Keratinocyte (primary cell): ENCODE data around the gene ACTG1. TPM values are rescaled to one million over a fixed set of nuclear protein-coding genes. Genes with fewer than 3 reads are reported as not detected.

ENCODE experiments used
- DNase-seq: peaks from one replicate; pipeline ENCODE4 v3.0.0-alpha.2; 2011; ENCODE audit warnings: low read depth, missing footprints, low spot score
- FAIRE-seq: peaks from 2 replicates; lab custom pipeline; 2011; peaks lifted over from hg19 to GRCh38; lab: Jason Lieb, UNC
- H2AFZ ChIP-seq: 2 replicates; pipeline ENCODE4 v1.6.0; 2012; ENCODE audit warnings: low read length, control low read depth, inconsistent platforms; ENCODE audit not compliant: control insufficient read depth
- H3K27ac ChIP-seq: 2 replicates; pipeline ENCODE4 v1.5.1; 2011; ENCODE audit warnings: low read length; ENCODE audit not compliant: control insufficient read depth, insufficient read depth
- H3K27me3 ChIP-seq: 3 replicates; pipeline ENCODE4 v1.6.0; 2011; ENCODE audit warnings: low read length; ENCODE audit not compliant: control insufficient read depth, insufficient read depth; ENCODE audit errors: extremely low read depth
- H3K36me3 ChIP-seq, 2 experiments: 2 replicates in 1 of 2; 3 replicates in 1 of 2; pipeline ENCODE4 v1.5.1; 2011; ENCODE audit warnings: low read length in 2 of 2, mild to moderate bottlenecking in 1 of 2; ENCODE audit not compliant: control insufficient read depth in 2 of 2, insufficient read depth in 2 of 2; ENCODE audit errors: extremely low read depth in 1 of 2
- H3K4me1 ChIP-seq: 3 replicates; pipeline ENCODE4 v1.5.1; 2011; ENCODE audit warnings: low read length; ENCODE audit not compliant: control insufficient read depth, insufficient read depth; ENCODE audit errors: extremely low read depth
- H3K4me2 ChIP-seq: 3 replicates; pipeline ENCODE4 v1.6.0; 2011; ENCODE audit warnings: low read depth, low read length; ENCODE audit not compliant: control insufficient read depth, insufficient read depth; ENCODE audit errors: extremely low read depth
- H3K4me3 ChIP-seq, 3 experiments: fragments of 200-600 bp in 1 of 3; sonication (generic) in 1 of 3; 2 replicates in 2 of 3; 3 replicates in 1 of 3; pipeline ENCODE4 v1.5.1; 2011 to 2016; ENCODE audit warnings: low read length in 3 of 3, mild to moderate bottlenecking in 3 of 3, control low read depth in 2 of 3, inconsistent platforms in 1 of 3, low read depth in 1 of 3, mixed read lengths in 1 of 3, mixed run types in 1 of 3, moderate library complexity in 1 of 3; ENCODE audit not compliant: control insufficient read depth in 2 of 3, insufficient read depth in 2 of 3; ENCODE audit errors: extremely low read depth in 1 of 3
- H3K79me2 ChIP-seq: 2 replicates; pipeline ENCODE4 v1.6.0; 2012; ENCODE audit warnings: low read length; ENCODE audit not compliant: control insufficient read depth, insufficient read depth
- H3K9ac ChIP-seq: 3 replicates; pipeline ENCODE4 v1.6.0; 2011; ENCODE audit warnings: low read length; ENCODE audit not compliant: control insufficient read depth, insufficient read depth; ENCODE audit errors: extremely low read depth
- H3K9me1 ChIP-seq: 3 replicates; pipeline ENCODE4 v1.6.0; 2011; ENCODE audit warnings: low read length; ENCODE audit not compliant: control insufficient read depth, insufficient read depth; ENCODE audit errors: extremely low read depth
- H3K9me3 ChIP-seq: 2 replicates; pipeline ENCODE4 v1.5.1; 2012; ENCODE audit warnings: low read depth, low read length; ENCODE audit not compliant: control insufficient read depth
- H4K20me1 ChIP-seq: 3 replicates; pipeline ENCODE4 v1.6.0; 2011; ENCODE audit warnings: low read length; ENCODE audit not compliant: control insufficient read depth, insufficient read depth; ENCODE audit errors: extremely low read depth
- EZH2 ChIP-seq: IDR thresholded peaks from one replicate; pipeline ENCODE4 v1.6.1; 2012; ENCODE audit warnings: inconsistent platforms, mild to moderate bottlenecking, low read length, moderate library complexity
- dilution Hi-C: fragments of 300-500 bp; cut with MboI; formaldehyde crosslinking; loops from one replicate; pipeline ENCODE4 v1.7.0; 2020; ENCODE audit warnings: low sequenced_read_pairs; ENCODE audit not compliant: extremely low pct_ligation_motif_present
- polyA minus RNA-seq, 3 experiments: library from RNA; depleted of rRNA, polyadenylated mRNA; stranded (reverse); fragments of >200 nt; gene quantifications; 1 replicate in 1 of 3; 2 replicates in 1 of 3; 3 replicates in 1 of 3; pipeline ENCODE4 v1.2.3, GENCODE V29; 2011
- polyA plus RNA-seq, 5 experiments: library from polyadenylated mRNA; depleted of rRNA in 3 of 5; stranded (reverse) in 3 of 5; stranded (forward) in 1 of 5; unstranded in 1 of 5; fragments of >200 nt; gene quantifications; 1 replicate in 1 of 5; 2 replicates in 3 of 5; 3 replicates in 1 of 5; pipeline versions ENCODE4 v1.2.1 to v1.2.3, GENCODE V29; 2011 to 2012; ENCODE audit warnings: missing spikeins in 2 of 5, low read depth in 1 of 5, low replicate concordance in 1 of 5
- TF ChIP-seq, protein P1 (sequence below), 3 experiments: IDR thresholded peaks in 1 of 3; conservative IDR thresholded peaks in 1 of 3; optimal IDR thresholded peaks in 1 of 3; 2 replicates in 2 of 3; 3 replicates in 1 of 3; pipeline versions ENCODE3 to v1.5.1; 2011; ENCODE audit warnings: low read length in 3 of 3, mild to moderate bottlenecking in 3 of 3, moderate library complexity in 2 of 3, control low read depth in 1 of 3, inconsistent platforms in 1 of 3; ENCODE audit not compliant: insufficient read depth in 2 of 3; ENCODE audit errors: extremely low read depth in 1 of 3

ACTG1 gene
- 1,003 to 6,215 TPM (median 1,867 TPM) in 3 replicates for polyA plus RNA-seq
- polyA plus RNA-seq (2011; ENCODE audit: low read depth): 5,158 TPM
- polyA plus RNA-seq (2011; cell fraction: cytosol; rRNA removed): 3,252 and 7,102 TPM in 2 replicates
- 2,825 and 3,350 TPM in 2 replicates for polyA plus RNA-seq (2011; cell fraction: nucleus; rRNA removed)
- polyA plus RNA-seq (2012; ENCODE audit: low replicate concordance): 3,253 and 4,565 TPM in 2 replicates
- 1,155 to 10,422 TPM (median 1,781 TPM) in 3 replicates for polyA minus RNA-seq
- polyA minus RNA-seq (2011; cell fraction: cytosol; rRNA and poly(A)+ RNA removed): 2,831 TPM
- 951 and 1,249 TPM in 2 replicates for polyA minus RNA-seq (2011; cell fraction: nucleus; rRNA and poly(A)+ RNA removed)

GRCh38 chr17:81512562-81513371 lies at the start of gene ACTG1:
Gene ACTG1 (minus strand): TSS chr17:81512799. CDS start chr17:81512354, 445 bp downstream.
- DNase-seq (no peak), FAIRE-seq (no peak)
- TF ChIP-seq EZH2: no peak
- TF ChIP-seq, protein P1, sequence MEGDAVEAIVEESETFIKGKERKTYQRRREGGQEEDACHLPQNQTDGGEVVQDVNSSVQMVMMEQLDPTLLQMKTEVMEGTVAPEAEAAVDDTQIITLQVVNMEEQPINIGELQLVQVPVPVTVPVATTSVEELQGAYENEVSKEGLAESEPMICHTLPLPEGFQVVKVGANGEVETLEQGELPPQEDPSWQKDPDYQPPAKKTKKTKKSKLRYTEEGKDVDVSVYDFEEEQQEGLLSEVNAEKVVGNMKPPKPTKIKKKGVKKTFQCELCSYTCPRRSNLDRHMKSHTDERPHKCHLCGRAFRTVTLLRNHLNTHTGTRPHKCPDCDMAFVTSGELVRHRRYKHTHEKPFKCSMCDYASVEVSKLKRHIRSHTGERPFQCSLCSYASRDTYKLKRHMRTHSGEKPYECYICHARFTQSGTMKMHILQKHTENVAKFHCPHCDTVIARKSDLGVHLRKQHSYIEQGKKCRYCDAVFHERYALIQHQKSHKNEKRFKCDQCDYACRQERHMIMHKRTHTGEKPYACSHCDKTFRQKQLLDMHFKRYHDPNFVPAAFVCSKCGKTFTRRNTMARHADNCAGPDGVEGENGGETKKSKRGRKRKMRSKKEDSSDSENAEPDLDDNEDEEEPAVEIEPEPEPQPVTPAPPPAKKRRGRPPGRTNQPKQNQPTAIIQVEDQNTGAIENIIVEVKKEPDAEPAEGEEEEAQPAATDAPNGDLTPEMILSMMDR (optimal IDR thresholded peaks at IDR 0.05 in 1 of 3, IDR thresholded peaks at IDR 0.05 in 1 of 3, conservative IDR thresholded peaks at IDR 0.05 in 1 of 3; ENCODE audit: extremely low read depth in 1 of 3, insufficient read depth in 2 of 3, low read length in 3 of 3): no peak
- dilution Hi-C loops: no loop called here
- peak within 1 kb of the TSS; percentile 79 for H3K9ac ChIP-seq
- H2AFZ ChIP-seq: no peak within 1 kb of the TSS
- peaks cover 2% of the 10 kb centered on the region for H3K9me3 ChIP-seq
- H3K27me3 ChIP-seq: no peaks in the 10 kb centered on the region
- H3K79me2 ChIP-seq: peaks cover 26% of the 10 kb centered on the region
- peak within 1 kb of the TSS; percentile 73 for H3K27ac ChIP-seq
- H3K4me2 ChIP-seq: peak within 1 kb of the TSS; percentile 87
- no peaks in the 10 kb centered on the region for H3K9me1 ChIP-seq
- H3K36me3 ChIP-seq: peaks cover 20 to 29% of the 10 kb centered on the region in 2 experiments
- H3K4me3 ChIP-seq: peak within 1 kb of the TSS; percentile 80 to 98 (median 97)
- peaks cover 37% of the 10 kb centered on the region for H4K20me1 ChIP-seq
- peaks cover 8% of the 10 kb centered on the region for H3K4me1 ChIP-seq

DNA sequence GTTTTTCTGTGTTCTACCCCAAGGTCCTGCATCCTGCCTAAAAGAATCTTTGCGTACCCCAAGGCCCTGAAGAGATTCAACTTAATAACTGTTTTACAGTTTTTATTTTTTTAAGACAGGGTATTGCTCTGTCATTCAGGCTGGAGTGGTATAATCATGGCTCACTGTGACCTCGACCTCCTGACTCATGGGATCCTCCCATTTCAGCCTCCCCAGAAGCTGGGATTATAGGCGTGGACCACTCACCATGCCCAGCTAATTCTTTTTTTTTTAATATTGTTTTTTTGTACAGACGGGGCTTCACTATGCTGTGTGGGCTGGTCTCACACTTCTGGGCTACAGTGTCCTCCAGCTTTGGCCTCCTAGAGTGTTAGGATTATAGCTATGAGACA lies 48.9 kb upstream of the ACTG1 start:
- H3K9me1 ChIP-seq: peaks cover 2% of the 10 kb centered on the region
- H3K4me3 ChIP-seq: no peak overlapping the region
- no peaks in the 10 kb centered on the region for H3K27me3 ChIP-seq
- no peak for TF ChIP-seq EZH2
- TF ChIP-seq, protein P1 (optimal IDR thresholded peaks at IDR 0.05 in 1 of 3, IDR thresholded peaks at IDR 0.05 in 1 of 3, conservative IDR thresholded peaks at IDR 0.05 in 1 of 3; ENCODE audit: extremely low read depth in 1 of 3, insufficient read depth in 2 of 3, low read length in 3 of 3): no peak
- FAIRE-seq (no peak), DNase-seq (no peak)
- no peak overlapping the region for H3K27ac ChIP-seq
- no peaks in the 10 kb centered on the region for H3K9me3 ChIP-seq
- H4K20me1 ChIP-seq: peaks cover 3% of the 10 kb centered on the region
- no peak overlapping the region for H3K9ac ChIP-seq
- dilution Hi-C loops: no loop called here
- peaks cover 8% of the 10 kb centered on the region for H3K4me1 ChIP-seq
- no peak overlapping the region for H3K4me2 ChIP-seq
- H2AFZ ChIP-seq: no peak overlapping the region
- peaks cover 3% of the 10 kb centered on the region for H3K79me2 ChIP-seq
- H3K36me3 ChIP-seq: peaks cover 27 to 52% of the 10 kb centered on the region in 2 experiments
